ENCODE results near the gene DBN1. TPM values are rescaled to one million over a fixed set of nuclear protein-coding genes. Genes with fewer than 3 reads are reported as not detected.

DBN1 gene
- total and polyA plus RNA-seq, 2 experiments from 2014 or later: 106 to 290 TPM

GRCh38 chr5:177513500-177513899, 40.1 kb upstream of the DBN1 start:
- Histone ChIP-seq H3K36me3 (ENCODE audit: insufficient read depth) (peaks cover 13% of the 10 kb centered on the region), H3K4me2 (no peak overlapping the region), H3K79me2 (replicated peaks; ENCODE audit: insufficient read depth) (peaks cover 16% of the 10 kb centered on the region), H3K9me2 (ENCODE audit: insufficient read depth) (no peaks in the 10 kb centered on the region), H4K20me1 (replicated peaks; ENCODE audit: insufficient read depth) (no peaks in the 10 kb centered on the region; the same call in 1 of the 2 replicates), H3F3A (replicated peaks; ENCODE audit: low read depth) (peaks cover 8% of the 10 kb centered on the region; the same call in 1 of the 2 replicates), H3K27me3 (ENCODE audit: insufficient read depth) (no peaks in the 10 kb centered on the region), H3K4me3 (no peak overlapping the region), H2AFZ (no peak overlapping the region), H3K27ac (ENCODE audit: low read depth) (no peak overlapping the region), H3K4me1 (ENCODE audit: insufficient read depth) (peaks cover 15% of the 10 kb centered on the region)
- H3K36me3 Mint-ChIP-seq (ENCODE audit: low read depth): peaks cover 67% of the 10 kb centered on the region
- DNase-seq (ENCODE audit: low spot score) (no peak), ATAC-seq (no peak)
- no peak overlapping the region for H3K4me3 Mint-ChIP-seq
- peaks cover 2% of the 10 kb centered on the region; the same call in 2 of the 3 replicates for H3K9me3 Mint-ChIP-seq
- no peak for TF ChIP-seq CTCF (conservative IDR thresholded peaks at IDR 0.05; ENCODE audit: low read depth in 2 of 2)
- no peak for TF ChIP-seq NANOG (IDR thresholded peaks at IDR 0.05; ENCODE audit: borderline replicate concordance)
- TF ChIP-seq ZNF114 (CRISPR knock-in tag; IDR thresholded peaks at IDR 0.05): no peak
- no peak for TF ChIP-seq ZNF331 (CRISPR knock-in tag; IDR thresholded peaks at IDR 0.05; ENCODE audit: low read depth)
- no peak for TF ChIP-seq ETS1 (IDR thresholded peaks at IDR 0.05)
- no peak for TF ChIP-seq POLR2AphosphoS5 (IDR thresholded peaks at IDR 0.05; ENCODE audit: low read depth)
- no peak for TF ChIP-seq STAT1 (IDR thresholded peaks at IDR 0.05; ENCODE audit: unreplicated experiment)
- TF ChIP-seq REST (IDR thresholded peaks at IDR 0.05; ENCODE audit: unreplicated experiment): no peak
- TF ChIP-seq EZH2 (IDR thresholded peaks at IDR 0.05; ENCODE audit: low read depth, unreplicated experiment): no peak
- no peak overlapping the region for H3K27ac Mint-ChIP-seq
- H3K27me3 Mint-ChIP-seq (ENCODE audit: insufficient read depth, low read depth, poor library complexity): peaks cover 20% of the 10 kb centered on the region
- H3K4me1 Mint-ChIP-seq: peaks cover 31% of the 10 kb centered on the region
